HG02642 (cell line): ENCODE measurements around the gene UFC1.
A peak's percentile ranks its signal among the peaks of the same experiment; 100 is the strongest.

Experiments
- ATAC-seq: cut with Tn5 transposase; IDR thresholded peaks from one replicate; pipeline ENCODE4 v1.9.1; 2021; ENCODE audit warnings: mild to moderate bottlenecking; ENCODE audit not compliant: unreplicated experiment, poor library complexity

The UFC1 gene

GRCh38 chr1:161187311-161187710 is 33.5 kb downstream of the UFC1 start:
- ATAC-seq, result no peak

GRCh38 chr1:161188381-161188780 is 34.6 kb downstream of the UFC1 start:
- ATAC-seq, result no peak

- no peak for ATAC-seq
These were observed 35.3 kb downstream of the UFC1 start for GRCh38 chr1:161189036-161189435.

- ATAC-seq, result no peak
These were observed 37.3 kb downstream of the UFC1 start for GRCh38 chr1:161190962-161191521.

- ATAC-seq, result no peak
These were observed 38.2 kb downstream of the UFC1 start for GRCh38 chr1:161191971-161192370.

- peak; percentile 68 for ATAC-seq
These were observed 39.0 kb downstream of the UFC1 start for GRCh38 chr1:161192476-161193465.

GRCh38 chr1:161193561-161194235 is 39.9 kb downstream of the UFC1 start:
- ATAC-seq, result no peak

- no peak for ATAC-seq
These were observed 41.4 kb downstream of the UFC1 start for GRCh38 chr1:161195171-161195570.

- ATAC-seq, result no peak
These were observed 42.3 kb downstream of the UFC1 start for GRCh38 chr1:161196111-161196510.

GRCh38 chr1:161196521-161197451 is 43.0 kb downstream of the UFC1 start:
- no peak for ATAC-seq

- ATAC-seq, result no peak
These were observed 43.9 kb downstream of the UFC1 start for GRCh38 chr1:161197560-161198193.

- no peak for ATAC-seq
These were observed 44.6 kb downstream of the UFC1 start for GRCh38 chr1:161198194-161198896.

GRCh38 chr1:161198897-161199431 is 45.2 kb downstream of the UFC1 start, which contains the start of gene ADAMTS4:
TSS of gene ADAMTS4 (minus strand) at chr1:161199054. CDS start at chr1:161198627, 427 bp downstream.
- ATAC-seq, result no peak

- no peak for ATAC-seq
These were observed 45.8 kb downstream of the UFC1 start for GRCh38 chr1:161199506-161200139.

- no peak for ATAC-seq
These were observed 46.7 kb downstream of the UFC1 start for GRCh38 chr1:161200421-161200991.

GRCh38 chr1:161200992-161201835 is 47.4 kb downstream of the UFC1 start:
- ATAC-seq, result no peak
